Erythroblast (primary cell): ENCODE results near the gene C22orf15.

Experiments used
- GATA1 ChIP-seq: IDR thresholded peaks from 2 replicates; pipeline ENCODE4 v1.6.1; 2011; ENCODE audit warnings: low read depth, mild to moderate bottlenecking, control low read depth, low read length, moderate library complexity
- POLR2A ChIP-seq: IDR thresholded peaks from 2 replicates; pipeline ENCODE4 v1.6.1; 2011; ENCODE audit warnings: mild to moderate bottlenecking, low read length

- TF ChIP-seq POLR2A (no peak), GATA1 (no peak)
These were observed 12.4 kb upstream of the C22orf15 start for GRCh38 chr22:23750367-23750713.
